Osteoblast (primary cell): ENCODE results near the gene HSD11B1. TPM values are rescaled to one million over a fixed set of nuclear protein-coding genes. Genes with fewer than 3 reads are reported as not detected.

Experiments
- DNase-seq: peaks from one replicate; pipeline ENCODE4 v3.0.0; 2011; ENCODE audit warnings: low spot score, mixed read lengths; ENCODE audit not compliant: insufficient read length; ENCODE audit errors: missing footprints
- H2AFZ ChIP-seq: 2 replicates; pipeline ENCODE4 v1.6.0; 2011; ENCODE audit warnings: mild to moderate bottlenecking, low read length
- H3K27ac ChIP-seq: 2 replicates; pipeline ENCODE4 v1.5.1; 2011; ENCODE audit warnings: mild to moderate bottlenecking, low read depth, low read length, moderate library complexity
- H3K27me3 ChIP-seq: 2 replicates; pipeline ENCODE4 v1.6.0; 2012; ENCODE audit warnings: mild to moderate bottlenecking, control low read depth, inconsistent platforms, low read length, moderate library complexity; ENCODE audit not compliant: insufficient read depth
- H3K36me3 ChIP-seq: 2 replicates; pipeline ENCODE4 v1.5.1; 2011; ENCODE audit warnings: mild to moderate bottlenecking, low read length, control low read depth, moderate library complexity; ENCODE audit not compliant: insufficient read depth
- H3K4me1 ChIP-seq: 2 replicates; pipeline ENCODE4 v1.5.1; 2011; ENCODE audit warnings: mild to moderate bottlenecking, low read length, control low read depth, moderate library complexity; ENCODE audit not compliant: insufficient read depth
- H3K4me2 ChIP-seq: 2 replicates; pipeline ENCODE4 v1.6.0; 2011; ENCODE audit warnings: mild to moderate bottlenecking, low read length; ENCODE audit not compliant: insufficient read depth
- H3K4me3 ChIP-seq: fragments of 200-600 bp; sonication (generic); 3 replicates; pipeline ENCODE4 v1.5.1; 2012; ENCODE audit warnings: mild to moderate bottlenecking, low read length, inconsistent platforms; ENCODE audit not compliant: insufficient read depth
- H3K79me2 ChIP-seq: 2 replicates; pipeline ENCODE4 v1.6.0; 2012; ENCODE audit warnings: mild to moderate bottlenecking, low read length, control low read depth, inconsistent platforms; ENCODE audit not compliant: insufficient read depth
- H3K9me3 ChIP-seq: 2 replicates; pipeline ENCODE4 v1.5.1; 2011; ENCODE audit warnings: low read depth, low read length, control low read depth
- H4K20me1 ChIP-seq: 2 replicates; pipeline ENCODE4 v1.6.0; 2012; ENCODE audit warnings: mild to moderate bottlenecking, low read length, control low read depth; ENCODE audit not compliant: insufficient read depth
- CTCF ChIP-seq: IDR thresholded peaks from 2 replicates; pipeline ENCODE4 v1.5.1; 2011; ENCODE audit warnings: mild to moderate bottlenecking, low read depth, low read length, moderate library complexity; ENCODE audit errors: extremely low read depth
- total RNA-seq: library from RNA; depleted of rRNA; stranded (reverse); fragments of >200 nt; gene quantifications from 2 replicates; pipeline ENCODE4 v1.2.3, GENCODE V29; 2012

Gene HSD11B1
- total RNA-seq, 1 donor: 1.8 TPM

DNA sequence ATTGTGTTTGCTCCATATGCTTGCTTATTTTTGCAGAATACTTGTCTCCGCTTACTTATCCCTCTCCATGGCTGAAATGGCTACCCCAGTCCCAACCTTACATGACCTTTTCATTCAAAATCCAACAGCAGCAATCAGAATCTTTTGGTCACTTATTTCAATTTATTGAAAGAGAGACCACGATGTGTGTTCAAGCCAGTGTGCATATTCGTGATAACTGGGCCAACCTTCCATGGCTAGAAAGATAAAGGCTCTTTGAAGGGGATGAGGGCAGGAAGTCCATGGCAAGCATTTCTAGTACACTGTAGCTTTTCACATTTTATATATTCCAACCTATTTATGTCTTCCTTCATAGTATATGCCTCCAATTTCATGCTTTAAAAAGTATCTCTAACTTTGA is 23.1 kb downstream of the HSD11B1 start:
- Histone ChIP-seq H3K79me2 (no peaks in the 10 kb centered on the region), H3K27me3 (peaks cover 2% of the 10 kb centered on the region), H3K27ac (no peak overlapping the region), H3K9me3 (no peaks in the 10 kb centered on the region), H3K4me1 (peaks cover 7% of the 10 kb centered on the region), H2AFZ (no peak overlapping the region), H4K20me1 (no peaks in the 10 kb centered on the region), H3K36me3 (no peaks in the 10 kb centered on the region), H3K4me2 (no peak overlapping the region), H3K4me3 (no peak overlapping the region)
- DNase-seq: no peak
- TF ChIP-seq CTCF: no peak

DNA sequence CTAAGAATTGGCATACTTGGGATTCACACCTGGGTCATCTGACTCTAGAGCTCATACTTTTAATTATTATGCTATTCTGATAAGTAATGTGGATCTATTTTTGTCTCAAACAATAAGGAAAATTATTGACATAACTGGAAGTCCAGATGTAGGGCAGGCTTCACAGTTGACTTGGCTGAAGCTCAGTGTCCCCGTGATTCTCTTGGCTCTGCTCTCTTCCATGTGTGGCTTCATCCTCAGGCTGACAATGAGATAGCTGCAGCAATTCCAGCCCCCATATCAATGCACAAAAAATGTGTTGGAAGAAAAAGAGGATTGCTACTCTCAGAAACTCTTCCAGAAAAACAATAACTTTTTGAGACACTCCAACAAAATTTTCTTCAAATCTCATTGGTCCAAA is 23.8 kb downstream of the HSD11B1 start:
- no peak for TF ChIP-seq CTCF
- Histone ChIP-seq H2AFZ (no peak overlapping the region), H3K4me1 (peaks cover 14% of the 10 kb centered on the region), H4K20me1 (no peaks in the 10 kb centered on the region), H3K4me2 (no peak overlapping the region), H3K4me3 (no peak overlapping the region), H3K27me3 (peaks cover 2% of the 10 kb centered on the region), H3K79me2 (no peaks in the 10 kb centered on the region), H3K9me3 (no peaks in the 10 kb centered on the region), H3K36me3 (no peaks in the 10 kb centered on the region), H3K27ac (no peak overlapping the region)
- no peak for DNase-seq

- DNase-seq: no peak
- Histone ChIP-seq H3K9me3 (no peaks in the 10 kb centered on the region), H2AFZ (no peak overlapping the region), H4K20me1 (no peaks in the 10 kb centered on the region), H3K27ac (no peak overlapping the region), H3K4me2 (no peak overlapping the region), H3K79me2 (no peaks in the 10 kb centered on the region), H3K4me3 (no peak overlapping the region), H3K36me3 (no peaks in the 10 kb centered on the region), H3K27me3 (peaks cover 2% of the 10 kb centered on the region), H3K4me1 (peaks cover 17% of the 10 kb centered on the region)
- TF ChIP-seq CTCF: no peak
Observed at GRCh38 chr1:209729436-209729835, 24.8 kb downstream of the HSD11B1 start.

- TF ChIP-seq CTCF: no peak
- H3K4me2 ChIP-seq: peak overlapping the region; percentile 67
Observed at GRCh38 chr1:209732725-209733124, 28.1 kb downstream of the HSD11B1 start.

More at GRCh38 chr1:209732725-209733124, 28.1 kb downstream of the HSD11B1 start:
- DNase-seq: no peak
- no peaks in the 10 kb centered on the region for H3K27me3 ChIP-seq
- H3K4me3 ChIP-seq: no peak overlapping the region
- no peak overlapping the region for H2AFZ ChIP-seq
- H3K9me3 ChIP-seq: no peaks in the 10 kb centered on the region
- peaks cover 17% of the 10 kb centered on the region for H3K4me1 ChIP-seq
- no peak overlapping the region for H3K27ac ChIP-seq
- no peaks in the 10 kb centered on the region for H4K20me1 ChIP-seq
- H3K79me2 ChIP-seq: no peaks in the 10 kb centered on the region
- no peaks in the 10 kb centered on the region for H3K36me3 ChIP-seq
